HS-27A (cell line): ENCODE data around the gene HPF1.
"Not testable (repeated sequence)": the region's sequence is repeated elsewhere in the genome, so short reads cannot be mapped to it uniquely, and the experiment has no call there.

Source experiments
- DNase-seq: peaks from one replicate; pipeline ENCODE4 v3.0.0-alpha.2; 2012; ENCODE audit warnings: low read depth, missing footprints

HPF1 gene

DNA sequence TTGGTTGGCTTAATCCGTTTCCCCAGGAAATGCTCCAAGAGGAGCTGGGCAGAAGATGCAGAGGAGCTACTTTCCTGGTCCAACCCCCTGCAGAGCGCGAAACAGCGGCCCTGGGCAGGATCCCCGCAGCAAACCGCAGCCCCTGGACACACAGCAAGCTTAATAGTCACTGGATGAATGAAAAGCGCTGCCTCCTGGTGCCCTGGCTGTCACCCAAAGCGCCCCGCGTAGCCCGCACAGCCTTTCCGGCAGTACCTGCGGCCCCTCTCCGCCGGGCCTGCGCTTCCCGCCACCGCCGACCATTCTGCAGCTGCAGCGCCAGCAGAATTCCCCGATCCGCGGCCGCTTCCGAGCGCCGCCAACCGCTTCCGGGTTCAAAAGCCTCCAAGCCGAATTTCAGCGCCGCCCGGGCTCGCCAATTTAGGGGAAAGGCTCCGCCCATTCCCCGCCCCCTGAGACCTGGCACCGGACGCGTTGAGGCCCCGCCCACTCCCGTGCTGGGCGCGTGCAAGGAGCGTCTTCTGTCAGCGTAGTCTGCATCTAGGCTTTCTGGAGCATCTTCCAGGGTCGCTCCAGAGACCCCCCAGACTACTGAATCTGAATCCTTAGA, at the start of gene HPF1:
Gene HPF1, minus strand, starts transcription at position 370 of the 610 bp plus-strand sequence. Its CDS starts 67 bp downstream, at position 303.
- DNase-seq, result peak; percentile 56

DNA sequence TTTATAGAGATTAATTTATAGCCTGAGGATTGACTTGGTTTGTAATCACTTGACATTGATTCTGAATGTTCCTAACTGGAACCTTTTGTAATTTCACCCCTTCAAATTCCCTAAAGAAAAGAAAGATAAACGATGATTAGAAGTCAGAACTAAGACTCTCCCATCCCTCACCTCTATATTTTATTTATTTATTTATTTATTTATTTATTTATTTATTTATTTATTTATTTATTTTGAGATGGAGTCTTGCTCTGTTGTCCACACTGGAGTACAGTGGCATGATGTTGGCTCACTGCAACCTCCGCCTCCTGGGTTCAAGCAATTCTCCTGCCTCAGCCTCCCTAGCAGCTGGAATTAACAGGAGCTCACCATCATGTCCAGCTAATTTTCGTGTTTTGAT, 49.0 kb upstream of the HPF1 start:
- not testable (repeated sequence) for DNase-seq

DNA sequence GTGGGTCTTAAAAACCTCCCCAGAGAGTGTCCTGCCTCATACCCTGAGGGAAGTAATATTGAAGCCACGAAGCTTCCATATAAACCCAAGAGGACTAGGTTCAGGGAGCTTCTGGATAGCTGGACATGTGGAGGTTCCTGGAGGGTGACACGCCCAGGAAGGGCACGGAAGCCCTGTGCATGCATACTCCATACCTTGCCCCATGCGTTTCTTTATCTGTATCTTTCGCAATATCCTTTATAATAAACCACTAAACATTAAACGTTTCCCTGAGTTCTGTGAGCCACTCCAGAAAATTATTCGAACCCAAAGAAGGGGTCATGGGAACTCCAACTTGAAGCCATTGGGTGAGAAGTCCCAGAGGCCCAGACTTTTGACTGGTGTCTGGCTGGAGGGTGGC, 45.7 kb upstream of the HPF1 start:
- DNase-seq, result no peak

DNA sequence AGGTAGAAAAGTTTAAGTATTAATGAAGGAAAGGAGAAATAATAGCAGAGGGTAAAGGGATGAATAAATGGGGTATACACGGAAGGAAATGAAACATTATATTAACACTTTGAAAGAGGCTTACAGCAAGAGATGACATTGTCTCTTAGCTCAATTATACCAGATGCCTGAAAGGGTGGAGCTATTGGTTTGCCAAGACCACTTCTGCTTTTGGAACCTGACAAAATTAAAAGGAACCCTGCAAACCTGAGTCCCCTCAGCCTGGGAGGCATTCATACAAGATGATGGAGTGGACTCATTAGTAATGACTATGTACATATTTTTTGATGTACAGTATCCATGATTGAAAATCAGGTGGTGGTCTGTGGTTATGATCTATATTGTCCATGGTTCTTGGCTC, 45.1 kb upstream of the HPF1 start:
- DNase-seq, result no peak

DNA sequence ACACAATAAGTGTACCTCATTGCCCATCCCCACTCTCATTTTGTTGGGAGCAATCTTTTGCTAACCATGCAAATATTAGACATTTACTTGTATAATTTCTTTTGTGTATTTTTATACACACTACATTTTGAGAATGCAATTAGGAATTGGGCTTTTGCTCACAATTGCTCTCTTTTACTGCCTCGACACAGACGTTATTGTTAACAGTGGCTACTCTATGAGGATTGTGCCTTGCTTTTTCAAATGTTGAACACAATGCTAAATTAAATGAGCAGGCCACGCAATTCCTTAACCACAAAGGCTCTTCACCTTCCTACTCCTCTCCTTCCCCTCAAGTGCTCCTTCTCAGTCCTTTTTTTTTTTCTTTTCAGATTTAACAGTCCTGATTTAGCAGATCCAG, 42.8 kb upstream of the HPF1 start:
- DNase-seq, result no peak

DNA sequence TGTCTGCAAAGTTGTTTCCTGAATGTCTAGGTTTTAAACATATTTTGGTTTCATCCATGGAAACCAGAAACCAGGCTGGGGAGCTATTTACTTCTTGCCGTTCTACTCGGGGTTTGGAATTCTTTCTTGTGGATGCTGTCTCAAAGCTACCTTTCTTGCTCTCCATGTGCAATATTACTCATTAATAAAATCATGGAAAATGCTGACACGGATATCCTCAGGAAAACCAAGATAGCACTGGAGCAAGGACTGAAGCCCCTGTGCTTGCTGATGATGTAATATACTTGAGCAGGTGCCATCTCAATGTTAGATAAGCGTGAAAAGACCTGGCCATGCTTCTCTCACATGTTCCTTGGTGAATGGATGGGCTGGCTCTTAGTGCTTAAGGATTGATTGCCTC, 41.5 kb upstream of the HPF1 start:
- DNase-seq, result no peak

DNA sequence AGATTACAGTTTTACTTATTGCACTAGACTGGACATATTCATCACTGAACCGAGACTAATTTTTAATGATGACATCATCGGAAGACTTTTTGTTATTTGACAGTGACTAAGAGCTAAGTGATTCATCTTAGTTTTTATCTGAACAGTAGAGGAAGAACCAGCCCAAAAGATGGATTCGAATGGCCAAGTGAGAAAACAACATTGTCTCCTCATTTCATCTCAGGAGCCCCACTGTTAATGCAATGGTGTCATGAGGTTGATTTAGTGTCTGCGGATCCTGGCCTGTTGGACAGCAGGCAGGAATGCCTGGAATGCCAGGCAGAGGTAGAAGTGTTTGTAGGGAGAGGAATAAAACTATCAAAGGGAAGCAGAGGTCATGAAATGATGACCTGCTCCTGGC, 37.8 kb upstream of the HPF1 start:
- DNase-seq, result no peak

DNA sequence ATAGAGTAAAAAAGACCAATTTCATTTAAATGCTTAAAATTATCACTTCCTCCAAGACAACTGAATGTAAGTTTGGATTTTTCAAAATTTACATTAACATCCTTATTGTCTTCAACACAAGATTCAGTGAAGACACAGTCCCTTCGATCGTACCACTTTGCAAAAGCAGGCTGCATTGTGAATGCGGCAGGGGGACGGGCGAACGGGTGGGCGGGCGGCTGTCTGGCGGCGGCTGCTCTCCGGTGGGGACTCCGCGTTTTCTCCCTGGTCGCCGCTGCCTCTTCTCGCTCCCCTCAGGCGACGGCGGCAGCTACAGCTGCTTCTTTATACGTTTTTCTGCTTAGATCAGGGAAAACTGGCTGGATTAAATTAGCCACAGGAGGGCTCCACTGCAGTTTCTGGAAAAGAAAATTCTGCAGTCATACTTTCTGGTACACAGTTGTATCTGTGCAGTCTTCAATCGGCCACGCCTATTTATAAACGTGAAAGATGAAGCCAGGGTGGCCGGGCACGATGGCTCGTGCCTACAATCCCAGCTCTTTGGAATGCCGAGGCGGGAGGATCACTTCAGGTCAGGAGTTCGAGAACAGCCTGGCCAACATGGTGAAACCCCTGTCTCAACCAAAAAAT, 33.9 kb upstream of the HPF1 start:
- peak; percentile 11 for DNase-seq

DNA sequence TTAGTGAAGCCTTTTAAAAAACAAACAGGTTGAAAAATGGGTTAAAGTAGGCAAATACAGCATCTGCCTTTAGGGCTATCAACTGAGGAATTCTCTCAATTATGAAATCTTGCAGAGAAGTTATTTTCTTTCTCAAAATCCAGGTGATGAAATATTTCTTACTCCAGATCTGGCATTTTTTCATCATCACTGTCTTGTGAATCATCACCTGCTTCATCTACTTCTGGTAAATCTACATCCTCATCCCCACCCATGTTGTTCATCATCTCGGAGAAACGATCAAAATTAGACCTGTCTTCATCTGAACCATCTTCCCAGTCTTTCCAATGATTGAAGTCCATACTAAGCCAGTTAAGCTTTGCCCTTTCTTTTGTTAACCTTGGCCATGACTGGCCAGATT, 33.3 kb upstream of the HPF1 start:
- DNase-seq, result no peak

DNA sequence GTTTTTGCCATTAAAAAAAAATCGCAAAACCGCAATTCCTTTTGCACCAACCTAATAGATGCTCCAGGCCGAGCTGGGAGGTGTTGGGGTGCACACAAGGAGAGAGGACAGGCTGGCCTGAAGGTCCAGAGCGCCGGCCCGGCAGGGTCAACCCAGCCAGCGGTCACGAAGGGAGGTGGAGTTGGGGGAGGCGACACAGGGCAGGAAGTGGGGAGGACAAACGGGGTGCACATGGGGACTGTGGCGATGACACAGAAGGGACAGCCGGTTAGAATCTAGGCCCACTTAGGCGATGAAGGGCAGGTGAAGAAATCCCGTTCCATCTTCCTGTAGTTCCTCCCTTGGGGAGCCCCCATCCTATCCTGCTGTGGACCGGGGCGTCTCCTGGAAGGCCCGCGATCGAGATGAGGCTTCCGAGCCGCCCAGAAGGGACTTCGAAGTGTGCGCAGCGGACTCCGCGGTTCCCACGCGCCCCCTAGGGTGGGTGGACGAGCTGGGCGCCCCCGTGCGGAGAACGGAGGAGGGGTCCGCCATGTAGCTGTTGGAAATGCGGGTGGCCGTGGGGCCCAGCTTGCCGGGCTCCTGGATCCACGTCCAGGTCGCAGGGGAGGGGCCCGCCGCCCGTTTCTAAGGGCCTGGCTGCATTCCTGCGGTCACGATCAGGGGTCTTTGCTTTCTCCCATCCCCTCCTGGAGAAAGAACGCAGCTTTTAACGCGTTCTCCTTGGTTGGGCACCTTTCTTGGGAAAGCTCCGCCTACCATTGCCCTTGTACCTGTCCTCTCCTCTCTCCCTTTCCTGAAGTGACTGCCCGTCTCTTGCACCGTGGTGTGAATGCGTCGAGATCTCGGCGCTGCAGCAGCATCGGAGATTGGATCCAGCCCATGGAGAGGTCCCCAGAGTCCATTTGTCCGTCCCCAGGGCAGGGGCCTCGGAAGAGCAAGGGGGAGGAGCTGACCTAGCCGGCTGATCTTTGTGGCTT, 17.0 kb upstream of the HPF1 start:
- no peak for DNase-seq

DNA sequence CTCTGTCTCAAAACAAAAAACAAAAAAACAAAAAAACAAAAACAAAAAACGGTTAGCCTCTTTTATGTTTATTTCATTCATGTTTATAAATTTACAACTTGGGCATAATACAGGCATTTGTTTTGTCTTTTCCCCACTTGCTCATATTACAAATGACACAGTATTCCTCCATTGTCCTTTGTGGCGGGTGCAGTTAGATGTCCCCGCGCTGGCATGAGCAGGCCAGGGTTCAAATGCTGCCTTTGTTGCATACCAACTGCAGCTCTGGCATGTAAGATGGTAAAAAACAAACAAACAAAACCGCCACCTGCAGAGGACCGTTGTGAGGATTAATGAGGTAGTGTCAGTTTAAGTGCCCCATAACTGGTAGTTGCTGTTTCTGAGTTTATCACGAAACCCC, 16.1 kb upstream of the HPF1 start:
- no peak for DNase-seq

DNA sequence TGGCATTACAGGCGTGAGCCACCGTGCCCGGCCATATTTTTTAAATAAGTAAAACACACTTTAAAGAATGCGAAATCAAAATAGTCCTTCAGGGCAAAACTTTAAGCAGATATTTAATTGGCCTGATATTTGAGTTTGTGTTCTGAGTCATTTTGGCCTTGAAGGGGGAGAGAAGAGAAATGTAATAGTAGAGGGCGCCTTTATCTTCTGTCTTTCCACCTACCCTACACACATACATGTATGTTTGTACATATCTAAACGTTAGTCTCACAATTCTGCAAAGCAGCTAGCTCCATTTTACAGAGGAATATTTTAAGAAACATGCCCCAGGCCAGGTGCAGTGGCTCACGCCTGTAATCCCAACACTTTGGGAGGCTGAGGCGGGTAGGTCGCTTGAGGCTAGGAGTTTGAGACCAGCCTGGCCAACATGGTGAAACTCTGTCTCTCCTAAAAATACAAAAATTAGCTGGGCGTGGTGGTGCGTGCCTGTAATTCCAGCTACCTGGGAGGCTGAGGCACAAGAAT, 13.9 kb upstream of the HPF1 start:
- DNase-seq, result not testable (repeated sequence)

DNA sequence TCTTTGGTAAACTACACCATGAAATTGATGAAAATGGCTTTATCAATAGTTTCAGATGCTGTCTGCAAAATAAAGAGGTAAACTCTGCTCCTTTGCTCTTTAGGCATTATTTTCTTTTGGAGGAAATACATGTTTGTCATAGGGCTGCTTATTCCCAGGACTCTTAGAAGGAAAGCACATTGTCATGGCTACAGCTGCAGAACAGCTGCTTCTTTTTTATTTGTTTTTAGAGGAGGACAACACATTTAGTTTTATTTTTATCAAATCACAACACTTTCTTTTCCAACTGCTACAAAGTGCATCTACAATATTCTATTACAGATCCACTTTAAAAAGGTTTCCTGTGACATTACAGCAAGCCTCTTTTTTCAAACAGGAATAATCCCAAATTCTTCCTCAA, 12.7 kb upstream of the HPF1 start:
- no peak for DNase-seq

DNA sequence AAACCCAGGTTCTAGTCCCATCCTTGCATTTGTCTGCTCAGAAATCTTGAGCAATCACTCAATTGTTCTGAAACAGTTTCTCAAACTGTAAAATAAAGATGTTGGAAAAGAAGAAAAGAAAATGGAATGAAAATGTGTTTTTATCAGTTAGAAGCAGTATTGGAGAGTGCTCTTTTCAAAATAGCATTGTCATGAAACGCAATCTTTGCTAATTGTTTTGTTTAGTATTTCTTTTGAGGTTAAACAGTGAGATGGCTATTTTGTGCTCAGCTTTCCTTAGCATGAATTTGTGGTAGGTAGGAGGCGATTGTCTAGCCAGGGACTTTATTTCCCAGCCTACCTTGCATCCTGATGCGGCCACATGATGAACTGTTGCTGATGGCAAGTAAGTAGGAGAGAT, 10.6 kb upstream of the HPF1 start:
- DNase-seq, result no peak

DNA sequence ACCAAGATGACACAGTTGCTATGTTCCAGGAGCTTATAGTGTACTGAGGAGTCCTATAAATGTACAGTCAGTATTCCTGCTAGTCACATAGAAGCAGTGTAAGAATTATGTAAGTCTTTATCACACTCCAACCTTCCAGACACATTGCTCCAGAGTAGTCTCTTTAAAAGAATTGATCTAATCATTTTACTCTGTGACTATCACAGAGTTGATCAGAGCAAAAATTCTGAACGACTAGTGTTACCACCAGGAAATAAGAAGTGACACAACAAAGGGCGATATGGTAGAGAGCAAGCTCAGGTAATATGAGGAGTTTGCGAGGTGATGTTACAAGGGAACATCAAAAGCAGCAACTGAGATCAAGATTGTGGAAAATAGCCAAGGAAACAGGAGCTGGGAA, 9.0 kb upstream of the HPF1 start:
- no peak for DNase-seq

DNA sequence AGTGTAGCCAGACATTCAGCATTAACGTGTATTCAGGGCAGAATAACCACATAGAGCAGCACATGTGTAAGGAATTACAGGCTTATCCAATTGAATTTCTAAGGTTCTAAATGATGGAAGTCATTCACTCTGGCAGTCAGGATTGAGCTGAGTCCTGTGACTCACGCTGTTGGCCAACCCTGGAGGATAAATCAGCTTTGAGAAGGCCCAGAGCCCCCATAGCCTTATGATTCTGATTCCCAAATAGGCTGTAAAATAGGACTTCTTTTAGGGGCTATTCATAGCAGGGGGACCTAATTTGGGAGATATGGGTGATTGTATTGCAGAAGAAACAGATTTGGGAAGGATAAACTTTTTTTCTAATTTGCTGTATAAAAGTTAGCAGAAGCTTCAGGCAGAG, 8.1 kb upstream of the HPF1 start:
- DNase-seq, result no peak

DNA sequence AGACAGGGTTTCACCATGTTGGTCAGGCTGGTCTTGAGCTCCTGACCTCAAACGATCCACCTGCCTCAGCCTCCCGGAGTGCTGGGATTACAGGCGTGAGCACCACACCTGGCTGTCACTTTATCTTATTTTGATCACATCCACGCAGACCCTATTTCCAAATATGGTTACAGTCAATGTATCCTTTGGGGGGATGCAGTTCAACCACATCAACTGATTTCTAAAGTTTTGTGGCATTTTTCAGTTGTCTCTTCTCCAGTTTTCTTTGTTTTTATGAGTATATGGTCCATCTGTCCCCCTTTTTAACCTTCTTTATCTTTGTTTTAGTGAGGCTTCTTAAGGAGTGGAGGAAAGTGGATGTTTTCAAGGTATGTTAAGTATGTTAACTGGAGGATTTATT, 4.1 kb upstream of the HPF1 start:
- no peak for DNase-seq

DNA sequence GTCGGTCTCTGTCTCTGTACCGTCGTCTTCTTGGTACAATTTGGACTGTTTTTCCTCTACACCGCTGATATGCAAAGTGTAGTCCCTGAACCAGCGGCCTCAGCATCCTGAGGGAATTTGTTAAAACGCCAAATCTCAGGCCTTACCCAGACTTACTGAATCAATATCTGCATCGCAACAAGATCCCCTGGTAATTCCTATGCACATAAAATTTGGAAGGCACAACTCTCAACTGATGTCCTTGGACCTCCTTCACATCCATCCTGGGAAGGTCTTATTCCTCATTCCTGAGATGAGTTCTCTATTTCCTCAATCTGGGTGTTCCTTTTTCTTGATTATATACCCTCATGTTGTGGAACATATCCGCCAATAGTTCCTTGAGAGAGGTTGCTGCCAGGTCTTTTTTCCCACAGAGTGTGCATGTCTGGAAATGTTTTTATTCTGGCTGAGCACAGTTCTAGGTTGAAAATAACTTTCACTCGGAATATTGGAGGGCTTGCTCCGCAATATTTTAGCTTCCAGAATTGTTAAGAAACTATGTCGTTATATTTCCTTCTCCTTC, 738 bp upstream of the HPF1 start:
- no peak for DNase-seq

DNA sequence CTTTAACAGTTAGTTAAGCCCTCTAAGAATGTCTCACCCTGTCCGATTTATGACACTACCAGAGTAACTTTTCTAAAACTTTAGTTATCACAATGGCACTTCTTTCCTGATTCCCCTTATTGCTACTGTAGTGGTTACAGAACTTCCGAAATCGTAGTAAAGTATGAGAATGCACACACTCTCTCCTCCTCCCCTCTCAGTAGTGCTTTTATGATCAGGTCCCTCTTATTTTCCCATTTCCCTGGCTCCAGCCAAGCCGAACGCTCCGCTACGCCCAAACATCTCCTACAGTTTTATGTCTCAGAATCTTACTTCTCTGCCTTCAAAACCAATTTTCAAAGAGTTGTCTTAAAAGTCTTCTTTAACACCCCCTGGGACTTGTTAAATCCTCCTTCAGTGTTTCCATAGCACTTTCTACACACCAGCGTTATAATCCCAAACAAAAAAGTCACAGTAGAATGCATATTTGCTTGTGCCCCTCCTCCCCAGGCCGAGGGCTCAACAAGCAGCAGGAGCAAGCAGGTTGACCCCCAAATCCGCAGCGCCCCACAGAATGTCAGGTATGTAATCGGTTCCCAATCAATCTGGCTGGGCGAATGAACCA, 671 bp downstream of the HPF1 start:
- no peak for DNase-seq

DNA sequence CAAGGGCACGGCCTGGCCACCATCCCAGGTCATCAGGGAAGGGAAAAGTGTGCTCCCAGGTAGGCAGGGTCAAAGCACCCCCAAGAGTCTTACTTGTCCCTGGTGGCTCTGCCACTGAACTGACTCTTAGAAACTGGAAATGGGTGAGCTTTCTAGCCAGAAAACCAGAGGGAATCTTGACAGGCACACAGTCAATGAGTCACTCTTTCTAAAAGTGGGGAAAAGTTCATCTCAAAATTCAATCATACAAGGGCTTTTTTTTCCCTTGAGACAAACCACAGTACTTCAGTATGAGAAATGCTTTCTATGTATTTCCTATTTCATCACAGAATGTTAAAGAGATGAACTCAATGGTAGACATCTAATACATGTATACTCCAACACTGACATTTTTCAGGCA, 12.5 kb downstream of the HPF1 start:
- no peak for DNase-seq

DNA sequence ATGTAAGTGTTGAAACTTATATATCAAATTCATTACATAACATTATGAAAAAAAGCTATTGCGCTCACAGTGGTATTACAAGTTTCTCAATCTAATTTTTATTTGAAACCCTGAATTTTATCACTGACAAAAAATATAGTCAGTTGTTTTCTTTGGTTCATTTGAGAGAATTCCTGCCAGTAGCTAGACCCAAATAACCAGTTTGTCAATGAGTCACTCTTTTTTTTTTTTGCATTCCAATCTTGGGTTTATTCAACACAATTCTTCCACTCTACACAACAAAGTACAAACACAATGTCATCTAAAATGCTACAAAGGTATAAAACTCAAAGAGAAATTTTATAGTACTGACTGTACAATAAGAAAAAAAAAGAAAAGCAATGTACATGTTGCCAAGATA, 13.1 kb downstream of the HPF1 start:
- DNase-seq, result no peak

DNA sequence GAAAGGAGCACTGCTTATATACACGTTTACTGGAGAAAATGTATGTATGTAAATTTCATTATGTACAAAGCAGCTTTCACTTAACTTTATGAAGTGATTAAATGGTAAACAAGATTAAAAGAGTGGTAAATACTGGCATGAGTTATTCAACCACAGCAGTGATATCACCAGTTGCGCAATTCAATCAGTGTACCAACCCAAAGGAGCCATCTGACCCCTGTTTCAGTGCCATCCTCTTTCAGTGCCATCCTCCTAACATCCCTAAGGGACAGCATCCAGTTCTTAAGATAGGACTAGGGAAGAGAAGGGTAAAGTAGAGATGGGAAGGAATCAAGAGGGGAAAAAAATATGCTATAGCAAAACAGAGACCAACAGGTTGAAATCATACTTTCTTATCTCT, 16.2 kb downstream of the HPF1 start:
- DNase-seq, result no peak
